Skeletal muscle tissue (tissue), 4 donors: ENCODE measurements around the gene ZHX3. TPM values are rescaled to one million over a fixed set of nuclear protein-coding genes. Genes with fewer than 3 reads are reported as not detected.

Source experiments
- H3K27ac ChIP-seq: one replicate; pipeline ENCODE4 v1.7.0; 2013; ENCODE audit warnings: mild to moderate bottlenecking, low read depth, low read length, inconsistent platforms
- H3K27me3 ChIP-seq, 3 donors: one replicate each; pipeline ENCODE4 v1.7.0; 2013; ENCODE audit warnings: low read length in 3 of 3; ENCODE audit not compliant: control insufficient read depth in 3 of 3, insufficient read depth in 3 of 3
- H3K36me3 ChIP-seq, 3 donors: one replicate each; pipeline ENCODE4 v1.7.0; 2013; ENCODE audit warnings: low read length in 3 of 3; ENCODE audit not compliant: control insufficient read depth in 3 of 3, insufficient read depth in 3 of 3
- H3K4me1 ChIP-seq, 3 donors: one replicate each; pipeline ENCODE4 v1.7.0; 2013; ENCODE audit warnings: low read length in 3 of 3, mild to moderate bottlenecking in 3 of 3; ENCODE audit not compliant: control insufficient read depth in 3 of 3, insufficient read depth in 3 of 3
- H3K4me3 ChIP-seq, 3 donors: one replicate each; pipeline ENCODE4 v1.7.0; 2013; ENCODE audit warnings: low read length in 3 of 3
- H3K9ac ChIP-seq, 3 donors: one replicate each; pipeline ENCODE4 v1.7.0; 2013; ENCODE audit warnings: low read length in 3 of 3, mild to moderate bottlenecking in 3 of 3, moderate library complexity in 2 of 3, low read depth in 1 of 3
- H3K9me3 ChIP-seq, 3 donors: one replicate each; pipeline ENCODE4 v1.7.0; 2013; ENCODE audit warnings: low read length in 3 of 3; ENCODE audit not compliant: control insufficient read depth in 3 of 3
- total RNA-seq: library from RNA; depleted of rRNA; stranded (reverse); fragments of >200 nt; gene quantifications from one replicate; pipeline ENCODE4 v1.2.3, GENCODE V29; 2014
- donor health status: Osteomylitis.

Gene ZHX3
- total RNA-seq, 1 donor from 2014 or later = 4.7 TPM

GRCh38 chr20:41334036-41334435 lies 16.5 kb upstream of the ZHX3 start:
- H3K36me3 ChIP-seq = no peaks in the 10 kb centered on the region
- no peak overlapping the region for H3K4me3 ChIP-seq
- H3K27me3 ChIP-seq = no peaks in the 10 kb centered on the region
- no peak overlapping the region for H3K9ac ChIP-seq
- H3K9me3 ChIP-seq = no peaks in the 10 kb centered on the region
- peaks cover 11 to 26% (median 18%) of the 10 kb centered on the region in 3 donors for H3K4me1 ChIP-seq
- peak overlapping the region; percentile 55 for H3K27ac ChIP-seq

GRCh38 chr20:41331731-41332130 lies 14.2 kb upstream of the ZHX3 start:
- Histone ChIP-seq H3K36me3 (no peaks in the 10 kb centered on the region), H3K9ac (no peak overlapping the region), H3K27ac (no peak overlapping the region), H3K4me1 (peaks cover 14 to 32% (median 23%) of the 10 kb centered on the region in 3 donors), H3K9me3 (no peaks in the 10 kb centered on the region), H3K27me3 (no peaks in the 10 kb centered on the region), H3K4me3 (no peak overlapping the region)

GRCh38 chr20:41330941-41331340 lies 13.4 kb upstream of the ZHX3 start:
- Histone ChIP-seq H3K9me3 (no peaks in the 10 kb centered on the region), H3K4me1 (peaks cover 14 to 32% (median 23%) of the 10 kb centered on the region in 3 donors), H3K36me3 (no peaks in the 10 kb centered on the region), H3K27me3 (no peaks in the 10 kb centered on the region), H3K27ac (no peak overlapping the region), H3K9ac (no peak overlapping the region), H3K4me3 (no peak overlapping the region)

- H3K27me3 ChIP-seq = no peaks in the 10 kb centered on the region
- no peaks in the 10 kb centered on the region for H3K9me3 ChIP-seq
- H3K27ac ChIP-seq = peak overlapping the region; percentile 83
- H3K9ac ChIP-seq = peak overlapping the region in 1 of 3 donors; percentile 67
- peaks cover 14 to 32% (median 23%) of the 10 kb centered on the region in 3 donors for H3K4me1 ChIP-seq
- no peaks in the 10 kb centered on the region for H3K36me3 ChIP-seq
- no peak overlapping the region for H3K4me3 ChIP-seq
Measured at GRCh38 chr20:41330343-41330720, 12.8 kb upstream of the ZHX3 start.

- Histone ChIP-seq H3K27ac (peak overlapping the region; percentile 83), H3K9ac (peak overlapping the region; percentile 66 to 67 (median 66)), H3K9me3 (no peaks in the 10 kb centered on the region), H3K36me3 (no peaks in the 10 kb centered on the region), H3K4me1 (peaks cover 14 to 25% (median 20%) of the 10 kb centered on the region in 3 donors), H3K4me3 (peak overlapping the region; percentile 39 to 64 (median 49)), H3K27me3 (no peaks in the 10 kb centered on the region)
Measured at GRCh38 chr20:41329435-41330342, 12.2 kb upstream of the ZHX3 start.

- H3K27me3 ChIP-seq = no peaks in the 10 kb centered on the region
- H3K9me3 ChIP-seq = no peaks in the 10 kb centered on the region
- H3K36me3 ChIP-seq = no peaks in the 10 kb centered on the region
- H3K9ac ChIP-seq = no peak overlapping the region
- H3K4me1 ChIP-seq = peaks cover 14 to 19% (median 14%) of the 10 kb centered on the region in 3 donors
- H3K27ac ChIP-seq = no peak overlapping the region
- H3K4me3 ChIP-seq = no peak overlapping the region
Measured at GRCh38 chr20:41327178-41327577, 9.6 kb upstream of the ZHX3 start.

GRCh38 chr20:41320976-41321375 lies 3.4 kb upstream of the ZHX3 start:
- Histone ChIP-seq H3K27me3 (no peaks in the 10 kb centered on the region), H3K9ac (no peak overlapping the region), H3K4me1 (peaks cover 3 to 15% (median 12%) of the 10 kb centered on the region in 3 donors), H3K36me3 (no peaks in the 10 kb centered on the region), H3K9me3 (no peaks in the 10 kb centered on the region), H3K27ac (no peak overlapping the region), H3K4me3 (no peak overlapping the region)

- Histone ChIP-seq H3K27me3 (no peaks in the 10 kb centered on the region), H3K9me3 (no peaks in the 10 kb centered on the region), H3K4me1 (peaks cover 4 to 15% (median 12%) of the 10 kb centered on the region in 3 donors), H3K4me3 (no peak overlapping the region), H3K27ac (no peak overlapping the region), H3K9ac (no peak overlapping the region), H3K36me3 (no peaks in the 10 kb centered on the region)
Measured at GRCh38 chr20:41320441-41320840, 2.9 kb upstream of the ZHX3 start.

GRCh38 chr20:41318271-41318649 lies 729 bp upstream of the ZHX3 start:
- H3K9me3 ChIP-seq = no peaks in the 10 kb centered on the region
- no peaks in the 10 kb centered on the region for H3K27me3 ChIP-seq
- no peaks in the 10 kb centered on the region for H3K36me3 ChIP-seq
- H3K4me3 ChIP-seq = peak overlapping the region; percentile 60 to 94 (median 66)
- H3K4me1 ChIP-seq = peaks cover 12 to 25% (median 24%) of the 10 kb centered on the region in 3 donors
- peak overlapping the region; percentile 30 to 71 (median 46) for H3K9ac ChIP-seq
- peak overlapping the region; percentile 32 for H3K27ac ChIP-seq
